GM12801 (cell line): ENCODE measurements around the gene C2orf76.

Source experiments
- TF ChIP-seq, protein P1 (sequence below): IDR thresholded peaks from one replicate; pipeline ENCODE4 v1.5.1; 2011; ENCODE audit warnings: control low read depth; ENCODE audit not compliant: insufficient read length; ENCODE audit errors: extremely low read depth

Gene C2orf76

DNA sequence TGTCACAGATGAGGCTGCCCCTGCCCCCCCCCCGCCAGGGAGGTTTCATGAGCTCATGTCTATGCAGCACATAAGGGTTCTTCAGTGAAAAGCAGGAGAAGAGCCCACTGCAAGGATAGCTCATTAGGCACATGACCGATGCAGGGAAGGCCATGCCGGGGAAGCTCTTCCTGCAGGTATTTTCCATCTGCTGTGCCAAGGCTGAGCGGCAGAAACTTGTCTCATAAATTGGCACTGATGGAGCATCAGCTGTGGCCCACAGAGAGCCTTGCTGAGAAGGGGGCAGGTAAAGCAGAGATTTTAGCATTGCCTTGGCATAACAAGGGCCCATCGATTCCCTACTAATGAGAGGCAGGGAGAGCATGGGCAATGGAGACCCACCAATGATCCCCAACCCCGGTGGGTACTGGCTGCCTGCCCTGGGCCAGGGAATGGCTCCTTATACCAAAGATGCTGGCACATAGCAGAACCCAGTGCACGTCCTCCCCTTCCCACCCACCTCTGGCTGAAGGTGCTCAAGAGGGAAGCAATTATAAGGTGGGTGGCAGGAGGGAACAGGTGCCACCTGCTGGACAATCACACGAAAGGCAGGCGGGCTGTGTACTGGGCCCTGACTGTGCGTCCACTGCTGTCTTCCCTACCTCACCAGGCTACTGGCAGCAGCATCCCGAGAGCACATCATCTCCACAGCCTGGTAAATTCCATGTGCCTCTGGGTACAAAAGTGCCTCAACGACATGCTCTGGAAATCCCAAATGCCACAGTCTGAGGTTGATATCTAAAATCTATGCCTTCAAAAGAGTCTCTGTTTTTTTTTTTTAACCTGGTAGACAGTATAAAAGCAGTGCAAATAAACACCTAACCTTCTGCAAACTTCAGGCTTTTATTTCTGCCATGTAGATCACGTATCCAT lies 101.6 kb downstream of the C2orf76 start:
- TF ChIP-seq, protein P1, sequence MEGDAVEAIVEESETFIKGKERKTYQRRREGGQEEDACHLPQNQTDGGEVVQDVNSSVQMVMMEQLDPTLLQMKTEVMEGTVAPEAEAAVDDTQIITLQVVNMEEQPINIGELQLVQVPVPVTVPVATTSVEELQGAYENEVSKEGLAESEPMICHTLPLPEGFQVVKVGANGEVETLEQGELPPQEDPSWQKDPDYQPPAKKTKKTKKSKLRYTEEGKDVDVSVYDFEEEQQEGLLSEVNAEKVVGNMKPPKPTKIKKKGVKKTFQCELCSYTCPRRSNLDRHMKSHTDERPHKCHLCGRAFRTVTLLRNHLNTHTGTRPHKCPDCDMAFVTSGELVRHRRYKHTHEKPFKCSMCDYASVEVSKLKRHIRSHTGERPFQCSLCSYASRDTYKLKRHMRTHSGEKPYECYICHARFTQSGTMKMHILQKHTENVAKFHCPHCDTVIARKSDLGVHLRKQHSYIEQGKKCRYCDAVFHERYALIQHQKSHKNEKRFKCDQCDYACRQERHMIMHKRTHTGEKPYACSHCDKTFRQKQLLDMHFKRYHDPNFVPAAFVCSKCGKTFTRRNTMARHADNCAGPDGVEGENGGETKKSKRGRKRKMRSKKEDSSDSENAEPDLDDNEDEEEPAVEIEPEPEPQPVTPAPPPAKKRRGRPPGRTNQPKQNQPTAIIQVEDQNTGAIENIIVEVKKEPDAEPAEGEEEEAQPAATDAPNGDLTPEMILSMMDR: no peak

DNA sequence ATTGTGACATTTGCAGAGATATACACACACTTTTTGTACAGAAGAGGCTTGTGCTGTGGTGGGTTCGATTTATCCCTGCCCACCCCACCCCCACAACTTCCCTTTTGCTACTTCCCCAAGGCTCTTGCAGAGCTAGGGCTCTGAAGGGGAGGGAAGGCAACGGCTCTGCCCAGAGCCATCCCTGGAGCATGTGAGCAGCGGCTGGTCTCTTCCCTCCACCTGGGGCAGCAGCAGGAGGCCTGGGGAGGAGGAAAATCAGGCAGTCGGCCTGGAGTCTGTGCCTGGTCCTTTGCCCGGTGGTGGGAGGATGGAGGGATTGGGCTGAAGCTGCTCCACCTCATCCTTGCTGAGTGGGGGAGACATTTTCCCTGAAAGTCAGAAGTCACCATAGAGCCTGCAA lies 103.0 kb downstream of the C2orf76 start:
- TF ChIP-seq, protein P1: no peak

DNA sequence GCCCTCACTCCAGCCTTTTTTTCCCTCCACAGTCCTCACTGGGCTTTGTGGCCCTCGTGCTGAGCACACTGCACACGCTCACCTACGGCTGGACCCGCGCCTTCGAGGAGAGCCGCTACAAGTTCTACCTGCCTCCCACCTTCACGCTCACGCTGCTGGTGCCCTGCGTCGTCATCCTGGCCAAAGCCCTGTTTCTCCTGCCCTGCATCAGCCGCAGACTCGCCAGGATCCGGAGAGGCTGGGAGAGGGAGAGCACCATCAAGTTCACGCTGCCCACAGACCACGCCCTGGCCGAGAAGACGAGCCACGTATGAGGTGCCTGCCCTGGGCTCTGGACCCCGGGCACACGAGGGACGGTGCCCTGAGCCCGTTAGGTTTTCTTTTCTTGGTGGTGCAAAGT lies 103.6 kb downstream of the C2orf76 start:
- TF ChIP-seq, protein P1: no peak

DNA sequence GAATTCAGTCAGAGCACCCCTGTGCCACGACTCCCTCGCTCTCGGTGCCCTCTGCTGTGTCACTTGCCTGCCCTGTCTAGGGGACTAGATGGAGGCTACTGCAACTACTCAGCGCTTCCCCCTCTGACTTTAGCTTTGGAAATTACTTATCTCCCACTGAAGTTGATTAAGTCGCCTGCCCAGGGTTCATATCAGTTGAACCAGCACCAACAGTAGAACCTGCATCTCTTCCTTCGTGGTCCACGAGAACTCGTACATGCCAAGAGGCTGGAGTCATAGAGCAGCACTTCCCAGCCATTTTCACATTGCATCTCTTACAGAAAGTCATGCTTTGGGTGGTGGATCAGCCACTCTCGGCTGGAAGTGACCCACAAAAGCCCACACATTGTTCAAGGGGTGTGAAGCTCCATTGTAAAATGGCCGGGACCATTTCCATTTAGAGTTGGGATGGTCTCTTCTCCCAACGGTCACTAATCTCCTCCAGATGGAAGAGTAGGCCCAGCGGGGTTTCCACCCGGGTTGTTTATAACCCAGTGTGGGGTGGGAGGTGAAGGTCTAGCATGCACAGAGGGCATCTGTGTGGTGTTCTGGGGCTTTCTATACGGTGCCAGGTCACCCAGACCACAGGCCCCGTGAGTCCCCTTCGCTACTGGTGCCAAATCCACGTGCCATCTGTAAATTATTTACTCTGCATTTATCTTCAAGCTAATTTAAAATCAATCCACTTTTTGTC lies 105.0 kb downstream of the C2orf76 start:
- TF ChIP-seq, protein P1: no peak

DNA sequence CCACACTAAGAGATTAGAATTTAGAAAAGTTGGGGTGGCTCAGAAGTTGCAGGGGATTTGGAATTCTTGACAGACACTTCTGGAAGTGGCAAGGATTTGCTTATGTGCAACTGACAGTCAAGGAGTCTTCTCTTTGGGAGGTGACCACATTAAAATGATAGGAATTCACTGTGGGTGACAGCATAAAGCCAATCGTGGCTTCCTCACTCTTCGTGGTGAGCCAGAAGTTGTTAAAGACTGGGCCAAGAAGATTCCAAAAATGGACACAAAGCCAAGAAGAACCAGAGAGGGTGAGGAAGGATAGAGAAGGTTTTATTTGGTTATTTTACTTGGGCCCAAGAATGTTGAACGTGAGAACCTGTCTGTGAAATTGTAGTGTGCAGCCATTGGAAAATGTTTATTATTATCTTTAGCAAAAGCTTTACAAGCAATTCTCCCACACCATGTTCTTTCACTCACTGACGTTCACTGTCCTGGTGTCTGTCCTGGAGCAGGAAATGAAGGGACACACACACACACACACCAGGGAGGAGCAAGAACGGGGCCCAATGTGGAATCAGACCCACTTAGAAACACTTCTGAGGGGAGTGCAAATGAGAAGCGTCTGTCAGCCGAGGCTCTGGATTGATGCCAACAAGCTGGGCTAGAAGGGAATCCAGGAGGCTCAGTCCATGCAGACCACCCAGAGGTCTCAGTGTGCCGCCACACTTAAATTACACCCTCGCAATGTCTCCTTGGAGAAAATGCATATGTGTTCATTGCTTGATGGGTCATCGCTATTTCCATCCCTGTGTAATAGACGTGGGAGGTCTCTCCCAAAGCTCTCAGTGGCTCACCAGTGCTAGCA lies 105.8 kb downstream of the C2orf76 start:
- TF ChIP-seq, protein P1: no peak

DNA sequence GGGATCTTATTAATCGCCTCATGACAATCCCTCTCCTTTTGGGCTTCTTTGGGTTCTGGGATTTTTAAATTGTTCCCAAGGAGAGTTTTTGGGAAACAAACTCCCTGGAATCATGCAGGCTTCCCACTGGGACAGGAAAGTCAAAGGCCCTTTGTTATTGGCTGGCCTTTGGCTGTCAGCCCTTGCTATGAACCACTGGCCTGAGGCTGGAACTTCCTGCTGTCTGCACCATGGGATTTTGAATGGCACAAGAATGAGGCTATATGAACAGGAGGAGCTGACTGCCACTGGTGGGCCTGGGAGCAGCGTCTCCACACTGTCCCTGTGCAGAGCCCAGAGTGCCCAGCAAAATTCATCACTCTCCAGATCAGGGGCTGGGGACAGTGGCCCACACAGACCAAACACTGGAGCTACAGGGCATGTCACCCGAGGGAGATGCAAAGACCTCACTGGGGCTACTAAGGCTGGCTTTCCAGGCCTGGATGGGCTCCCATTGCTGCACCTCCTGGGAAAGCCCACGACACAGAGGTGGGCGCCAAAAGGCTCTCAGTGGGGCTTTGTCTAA lies 107.3 kb downstream of the C2orf76 start:
- TF ChIP-seq, protein P1: no peak
